ENCODE results near the gene FAM168A.

- no peak for TF ChIP-seq POLR2A (IDR thresholded peaks at IDR 0.05)
- no peak for TF ChIP-seq CTCF (IDR thresholded peaks at IDR 0.05)
Measured at GRCh38 chr11:73464347-73464746, 133.6 kb downstream of the FAM168A start.

All from lower leg skin (tissue), 3 donors.